Germinal center (tissue), 1 donor: Measurements from ENCODE around the gene CCP110.

Source experiments
- DNase-seq: peaks from one replicate; pipeline ENCODE4 v3.0.0; 2012; ENCODE audit warnings: mixed read lengths, low spot score

The CCP110 gene

GRCh38 chr16:19601083-19601976, 77.6 kb downstream of the CCP110 start:
- DNase-seq, result peak; percentile 23
